Nephron progenitor cell (in vitro differentiated cells): ENCODE measurements around the gene LTBP1.
A peak's percentile ranks its signal among the peaks of the same experiment; 100 is the strongest.

Experiments
- DNase-seq: peaks from one replicate; pipeline ENCODE4 v3.0.0; 2021
- H3K27ac Mint-ChIP-seq: 2 replicates; pipeline ENCODE4 v1.8.0; 2021; ENCODE audit warnings: mild to moderate bottlenecking, moderate library complexity, mixed read lengths
- H3K27me3 Mint-ChIP-seq: 2 replicates; pipeline ENCODE4 v1.8.0; 2021; ENCODE audit warnings: mild to moderate bottlenecking, low read depth, mixed read lengths; ENCODE audit not compliant: poor library complexity
- H3K36me3 Mint-ChIP-seq: 2 replicates; pipeline ENCODE4 v1.8.0; 2021; ENCODE audit warnings: low read depth, mixed read lengths
- H3K4me1 Mint-ChIP-seq: 2 replicates; pipeline ENCODE4 v1.8.0; 2021; ENCODE audit warnings: mixed read lengths
- H3K4me3 Mint-ChIP-seq: 2 replicates; pipeline ENCODE4 v1.8.0; 2021; ENCODE audit warnings: mild to moderate bottlenecking, moderate library complexity, mixed read lengths
- H3K9me3 Mint-ChIP-seq: 2 replicates; pipeline ENCODE4 v1.8.0; 2021; ENCODE audit warnings: mild to moderate bottlenecking, moderate library complexity, mixed read lengths
- CTCF ChIP-seq: fragments of 200-600 bp; sonication (generic); IDR thresholded peaks from 2 replicates; pipeline ENCODE4 v1.5.0; 2021; ENCODE audit warnings: antibody characterized with exemption

Gene LTBP1

GRCh38 chr2:32922501-32922900, 24.3 kb upstream of the LTBP1 start:
- no peak overlapping the region for H3K4me3 Mint-ChIP-seq

GRCh38 chr2:32923109-32923508, 23.6 kb upstream of the LTBP1 start:
- Mint-ChIP-seq H3K9me3 (peaks cover 28% of the 10 kb centered on the region), H3K4me3 (no peak overlapping the region), H3K27me3 (peaks cover 14% of the 10 kb centered on the region), H3K27ac (no peak overlapping the region), H3K4me1 (peaks cover 38% of the 10 kb centered on the region), H3K36me3 (no peaks in the 10 kb centered on the region)
- DNase-seq, result no peak
- no peak for TF ChIP-seq CTCF

More at GRCh38 chr2:32922501-32922900, 24.3 kb upstream of the LTBP1 start:
- no peak for DNase-seq
- H3K27me3 Mint-ChIP-seq, result peaks cover 14% of the 10 kb centered on the region
- TF ChIP-seq CTCF, result no peak
- H3K36me3 Mint-ChIP-seq, result no peaks in the 10 kb centered on the region
- peaks cover 35% of the 10 kb centered on the region for H3K4me1 Mint-ChIP-seq
- H3K9me3 Mint-ChIP-seq, result peaks cover 28% of the 10 kb centered on the region
- H3K27ac Mint-ChIP-seq, result no peak overlapping the region

GRCh38 chr2:32925283-32925815, 21.4 kb upstream of the LTBP1 start:
- peaks cover 19% of the 10 kb centered on the region for H3K9me3 Mint-ChIP-seq
- TF ChIP-seq CTCF, result no peak
- peaks cover 10% of the 10 kb centered on the region for H3K27me3 Mint-ChIP-seq
- no peak overlapping the region for H3K27ac Mint-ChIP-seq
- DNase-seq, result no peak
- peaks cover 36% of the 10 kb centered on the region for H3K4me1 Mint-ChIP-seq
- no peaks in the 10 kb centered on the region for H3K36me3 Mint-ChIP-seq
- H3K4me3 Mint-ChIP-seq, result no peak overlapping the region

GRCh38 chr2:32925976-32926707, 20.6 kb upstream of the LTBP1 start:
- Mint-ChIP-seq H3K27me3 (peaks cover 10% of the 10 kb centered on the region), H3K4me1 (peaks cover 36% of the 10 kb centered on the region), H3K4me3 (no peak overlapping the region), H3K36me3 (no peaks in the 10 kb centered on the region), H3K9me3 (peaks cover 18% of the 10 kb centered on the region), H3K27ac (peak overlapping the region; percentile 9)
- TF ChIP-seq CTCF, result no peak
- no peak for DNase-seq

GRCh38 chr2:32926708-32927084, 20.1 kb upstream of the LTBP1 start:
- peaks cover 36% of the 10 kb centered on the region for H3K4me1 Mint-ChIP-seq
- TF ChIP-seq CTCF, result no peak
- no peaks in the 10 kb centered on the region for H3K36me3 Mint-ChIP-seq
- peaks cover 18% of the 10 kb centered on the region for H3K9me3 Mint-ChIP-seq
- no peak for DNase-seq
- peaks cover 10% of the 10 kb centered on the region for H3K27me3 Mint-ChIP-seq
- H3K27ac Mint-ChIP-seq, result peak overlapping the region; percentile 9
- H3K4me3 Mint-ChIP-seq, result no peak overlapping the region

GRCh38 chr2:32930436-32930835, 16.3 kb upstream of the LTBP1 start:
- no peak for DNase-seq
- H3K36me3 Mint-ChIP-seq, result no peaks in the 10 kb centered on the region
- peaks cover 23% of the 10 kb centered on the region for H3K4me1 Mint-ChIP-seq
- no peak for TF ChIP-seq CTCF
- H3K27ac Mint-ChIP-seq, result no peak overlapping the region
- peaks cover 7% of the 10 kb centered on the region for H3K27me3 Mint-ChIP-seq
- peaks cover 11% of the 10 kb centered on the region for H3K9me3 Mint-ChIP-seq
- no peak overlapping the region for H3K4me3 Mint-ChIP-seq
